Upper lobe of right lung (tissue), 1 donor: Measurements from ENCODE around the gene VPS13D. TPM values are rescaled to one million over a fixed set of nuclear protein-coding genes. Genes with fewer than 3 reads are reported as not detected.

ENCODE experiments used
- ATAC-seq: fragments of 200-7000 bp; cut with Tn5 transposase; one replicate; pipeline ENCODE4 v1.9.1; 2020; ENCODE audit warnings: mild to moderate bottlenecking, moderate library complexity
- DNase-seq: peaks from one replicate; pipeline ENCODE4 v3.0.0-alpha.2; 2020
- H3K27ac ChIP-seq: fragments of 200-600 bp; one replicate; pipeline ENCODE4 v1.8.0; 2022
- H3K27me3 ChIP-seq: fragments of 200-600 bp; one replicate; pipeline ENCODE4 v1.8.0; 2022; ENCODE audit warnings: mild to moderate bottlenecking
- H3K36me3 ChIP-seq: fragments of 200-600 bp; one replicate; pipeline ENCODE4 v1.8.0; 2022
- H3K4me1 ChIP-seq: fragments of 200-600 bp; one replicate; pipeline ENCODE4 v1.8.0; 2022
- H3K4me3 ChIP-seq: fragments of 200-600 bp; one replicate; pipeline ENCODE4 v1.8.0; 2022; ENCODE audit warnings: mild to moderate bottlenecking
- H3K9me3 ChIP-seq: fragments of 200-600 bp; one replicate; pipeline ENCODE4 v1.8.0; 2022
- intact Hi-C: fragments of 100-400 bp; cut with DNase I; formaldehyde crosslinking; loops from one replicate; pipeline ENCODE4 v1.11.0; 2022
- total RNA-seq: library from RNA; stranded (reverse); fragmentation: NEBNext Ultra II Directional; extraction: Animal tissue kit (Norgen Biotek cat#: 25700); gene quantifications from one replicate; pipeline ENCODE4 v1.2.1, GENCODE V29; 2021
- TF ChIP-seq, protein P1 (sequence below): fragments of 200-600 bp; IDR thresholded peaks from one replicate; pipeline ENCODE4 v1.8.0; 2022; ENCODE audit warnings: antibody characterized with exemption
- donor health status: DM: no; HTN: yes; CAD: no; lungs with severe emphysema.

Gene VPS13D
- total RNA-seq, 1 donor from 2014 or later = 74.7 TPM

DNA sequence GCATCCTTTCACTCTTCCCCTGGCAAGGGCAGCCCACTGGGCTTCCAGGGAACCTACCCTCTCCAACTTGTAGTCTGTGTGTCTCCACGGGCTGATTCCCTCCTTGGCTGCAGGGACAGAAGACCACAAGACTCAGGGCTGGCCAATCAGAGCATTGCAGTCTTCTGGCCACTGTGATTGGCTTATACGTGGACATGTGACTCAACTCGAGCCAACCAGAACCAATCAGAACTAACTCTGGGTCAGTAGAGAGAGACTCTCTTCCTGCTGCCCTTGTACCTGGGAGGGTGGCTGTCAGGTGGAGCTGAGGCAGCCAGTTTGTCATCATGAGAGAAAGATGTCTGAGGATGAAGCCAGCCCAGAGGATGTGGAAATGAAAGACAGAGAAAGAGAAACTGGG, 324.1 kb downstream of the VPS13D start:
- ATAC-seq (no peak), DNase-seq (no peak)
- Histone ChIP-seq H3K36me3 (no peaks in the 10 kb centered on the region), H3K27ac (peak overlapping the region; percentile 63), H3K4me1 (peaks cover 50% of the 10 kb centered on the region), H3K4me3 (no peak overlapping the region), H3K9me3 (no peaks in the 10 kb centered on the region), H3K27me3 (no peaks in the 10 kb centered on the region)
- TF ChIP-seq, protein P1, sequence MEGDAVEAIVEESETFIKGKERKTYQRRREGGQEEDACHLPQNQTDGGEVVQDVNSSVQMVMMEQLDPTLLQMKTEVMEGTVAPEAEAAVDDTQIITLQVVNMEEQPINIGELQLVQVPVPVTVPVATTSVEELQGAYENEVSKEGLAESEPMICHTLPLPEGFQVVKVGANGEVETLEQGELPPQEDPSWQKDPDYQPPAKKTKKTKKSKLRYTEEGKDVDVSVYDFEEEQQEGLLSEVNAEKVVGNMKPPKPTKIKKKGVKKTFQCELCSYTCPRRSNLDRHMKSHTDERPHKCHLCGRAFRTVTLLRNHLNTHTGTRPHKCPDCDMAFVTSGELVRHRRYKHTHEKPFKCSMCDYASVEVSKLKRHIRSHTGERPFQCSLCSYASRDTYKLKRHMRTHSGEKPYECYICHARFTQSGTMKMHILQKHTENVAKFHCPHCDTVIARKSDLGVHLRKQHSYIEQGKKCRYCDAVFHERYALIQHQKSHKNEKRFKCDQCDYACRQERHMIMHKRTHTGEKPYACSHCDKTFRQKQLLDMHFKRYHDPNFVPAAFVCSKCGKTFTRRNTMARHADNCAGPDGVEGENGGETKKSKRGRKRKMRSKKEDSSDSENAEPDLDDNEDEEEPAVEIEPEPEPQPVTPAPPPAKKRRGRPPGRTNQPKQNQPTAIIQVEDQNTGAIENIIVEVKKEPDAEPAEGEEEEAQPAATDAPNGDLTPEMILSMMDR = no peak
- intact Hi-C loops = no loop called here

DNA sequence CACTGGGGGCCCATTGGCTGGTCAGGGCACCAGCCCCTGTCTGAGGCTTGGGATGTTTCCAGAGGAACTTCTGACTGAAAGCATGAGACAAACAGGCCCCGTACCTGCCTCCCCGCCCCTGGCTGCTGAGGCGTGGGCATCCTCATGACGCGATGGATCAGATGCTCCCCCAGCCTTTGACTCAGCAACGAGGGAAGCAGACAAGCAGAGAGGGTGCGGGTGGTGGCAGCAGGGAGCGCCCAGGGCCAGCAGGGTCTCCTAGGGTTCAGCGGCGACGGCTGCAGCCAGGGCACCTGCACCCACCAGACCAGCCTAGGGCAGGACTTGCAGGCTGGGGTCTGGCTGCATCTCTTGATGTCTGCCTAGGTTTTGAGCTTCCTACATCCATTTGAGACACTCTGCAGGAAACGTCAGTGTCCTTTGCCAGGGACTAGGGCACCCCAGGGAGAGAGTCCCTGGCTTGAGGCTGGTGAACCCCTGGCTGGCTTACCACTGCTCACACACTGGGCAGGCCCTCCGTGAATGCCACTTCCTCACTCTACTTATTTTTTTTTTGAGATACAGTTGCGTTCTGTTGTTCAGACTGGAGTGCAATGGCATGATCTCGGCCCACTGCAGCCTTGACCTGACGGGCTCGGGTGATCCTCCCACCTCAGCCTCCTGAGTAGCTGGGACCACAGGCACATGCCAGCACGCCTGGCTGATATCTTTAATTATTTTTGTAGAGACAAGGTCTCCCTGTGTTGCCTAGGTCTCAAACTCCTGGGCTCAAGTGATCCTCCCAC, 324.9 kb downstream of the VPS13D start:
- H3K36me3 ChIP-seq = no peaks in the 10 kb centered on the region
- no peaks in the 10 kb centered on the region for H3K27me3 ChIP-seq
- DNase-seq (peak; percentile 56), ATAC-seq (no peak)
- TF ChIP-seq, protein P1 = no peak
- peak overlapping the region; percentile 71 for H3K27ac ChIP-seq
- intact Hi-C loops = no loop called here
- H3K9me3 ChIP-seq = no peaks in the 10 kb centered on the region
- H3K4me3 ChIP-seq = no peak overlapping the region
- H3K4me1 ChIP-seq = peaks cover 42% of the 10 kb centered on the region

DNA sequence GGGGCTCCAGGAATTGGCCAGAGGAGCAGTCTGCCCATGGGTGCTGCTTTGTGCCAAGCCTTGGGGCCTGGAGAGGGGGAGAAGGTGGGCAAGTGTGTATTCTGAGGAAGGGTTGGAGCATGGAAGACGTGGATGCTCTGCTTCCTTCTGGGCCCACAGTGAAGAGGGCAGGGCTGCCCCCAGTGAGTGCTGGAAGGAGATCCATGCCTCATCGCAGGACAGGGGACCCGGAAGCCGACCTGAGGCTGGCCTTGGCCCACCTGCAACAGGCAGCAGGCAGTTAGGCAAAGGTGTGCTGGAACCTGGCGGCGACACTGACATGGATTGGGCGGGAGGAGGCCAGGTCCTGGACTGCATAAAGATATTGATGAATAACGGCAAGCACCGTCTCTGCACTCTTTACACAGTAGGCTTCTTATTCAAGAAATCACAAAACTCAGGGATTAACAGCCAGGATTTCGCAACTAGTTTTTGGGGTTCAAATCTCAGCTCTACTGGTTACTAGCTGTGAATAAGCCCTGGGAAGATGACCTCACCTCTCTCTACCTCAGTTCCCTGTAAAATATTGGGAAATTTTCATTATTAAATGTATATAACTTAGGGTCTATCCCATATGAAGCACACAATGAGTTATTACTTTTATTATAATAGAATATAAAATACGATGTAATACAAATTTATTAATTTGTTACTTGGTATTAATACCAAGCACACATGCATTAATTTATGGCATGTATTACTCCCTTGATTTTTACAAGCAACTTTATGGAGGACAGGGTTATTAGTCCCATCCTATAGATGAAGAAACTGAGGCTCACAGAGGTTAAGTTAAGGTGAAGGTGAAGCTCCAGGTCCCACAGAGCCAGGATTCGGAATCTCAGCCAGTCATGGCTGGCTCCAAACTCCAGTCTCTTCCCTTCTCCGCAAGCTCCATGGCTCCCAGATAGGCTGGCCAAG, 325.9 kb downstream of the VPS13D start:
- H3K36me3 ChIP-seq = no peaks in the 10 kb centered on the region
- no peak overlapping the region for H3K4me3 ChIP-seq
- H3K27ac ChIP-seq = peak overlapping the region; percentile 71
- intact Hi-C loops = no loop called here
- no peaks in the 10 kb centered on the region for H3K9me3 ChIP-seq
- H3K4me1 ChIP-seq = peaks cover 41% of the 10 kb centered on the region
- TF ChIP-seq, protein P1 = no peak
- no peaks in the 10 kb centered on the region for H3K27me3 ChIP-seq
- ATAC-seq (no peak), DNase-seq (peak; percentile 57)

DNA sequence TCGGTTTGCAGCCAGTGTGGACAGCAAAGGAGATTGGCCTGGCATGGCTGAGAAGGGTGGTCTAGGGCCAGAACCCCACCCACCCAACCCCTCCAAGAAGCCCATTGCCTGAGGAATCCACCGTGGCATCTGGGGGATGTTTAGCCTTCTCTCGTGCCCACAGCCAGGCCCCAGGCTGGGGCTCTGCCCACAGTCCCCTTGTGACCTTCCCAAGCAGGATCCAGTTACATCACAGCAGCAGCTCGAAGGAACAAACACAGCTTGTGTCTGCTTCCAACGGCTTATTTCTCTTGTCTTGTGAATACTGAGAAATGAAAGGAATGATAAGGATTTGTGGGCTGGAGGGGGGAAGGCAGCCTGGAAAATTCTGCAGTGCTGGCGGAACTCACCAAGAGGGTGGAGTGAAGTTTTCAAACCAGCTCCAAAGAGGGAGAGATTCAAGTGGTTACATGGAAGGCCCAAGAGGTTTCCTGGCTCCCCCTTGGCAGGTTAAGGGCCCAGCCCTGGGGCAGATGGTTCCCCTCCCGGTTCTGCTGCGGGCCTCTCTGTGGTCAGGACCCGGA, 326.6 kb downstream of the VPS13D start:
- intact Hi-C loops = no loop called here
- peak overlapping the region; percentile 71 for H3K27ac ChIP-seq
- TF ChIP-seq, protein P1 = no peak
- no peaks in the 10 kb centered on the region for H3K36me3 ChIP-seq
- peaks cover 41% of the 10 kb centered on the region for H3K4me1 ChIP-seq
- H3K4me3 ChIP-seq = no peak overlapping the region
- no peaks in the 10 kb centered on the region for H3K9me3 ChIP-seq
- peak; percentile 69 for ATAC-seq
- H3K27me3 ChIP-seq = no peaks in the 10 kb centered on the region
- DNase-seq = peak; percentile 74

DNA sequence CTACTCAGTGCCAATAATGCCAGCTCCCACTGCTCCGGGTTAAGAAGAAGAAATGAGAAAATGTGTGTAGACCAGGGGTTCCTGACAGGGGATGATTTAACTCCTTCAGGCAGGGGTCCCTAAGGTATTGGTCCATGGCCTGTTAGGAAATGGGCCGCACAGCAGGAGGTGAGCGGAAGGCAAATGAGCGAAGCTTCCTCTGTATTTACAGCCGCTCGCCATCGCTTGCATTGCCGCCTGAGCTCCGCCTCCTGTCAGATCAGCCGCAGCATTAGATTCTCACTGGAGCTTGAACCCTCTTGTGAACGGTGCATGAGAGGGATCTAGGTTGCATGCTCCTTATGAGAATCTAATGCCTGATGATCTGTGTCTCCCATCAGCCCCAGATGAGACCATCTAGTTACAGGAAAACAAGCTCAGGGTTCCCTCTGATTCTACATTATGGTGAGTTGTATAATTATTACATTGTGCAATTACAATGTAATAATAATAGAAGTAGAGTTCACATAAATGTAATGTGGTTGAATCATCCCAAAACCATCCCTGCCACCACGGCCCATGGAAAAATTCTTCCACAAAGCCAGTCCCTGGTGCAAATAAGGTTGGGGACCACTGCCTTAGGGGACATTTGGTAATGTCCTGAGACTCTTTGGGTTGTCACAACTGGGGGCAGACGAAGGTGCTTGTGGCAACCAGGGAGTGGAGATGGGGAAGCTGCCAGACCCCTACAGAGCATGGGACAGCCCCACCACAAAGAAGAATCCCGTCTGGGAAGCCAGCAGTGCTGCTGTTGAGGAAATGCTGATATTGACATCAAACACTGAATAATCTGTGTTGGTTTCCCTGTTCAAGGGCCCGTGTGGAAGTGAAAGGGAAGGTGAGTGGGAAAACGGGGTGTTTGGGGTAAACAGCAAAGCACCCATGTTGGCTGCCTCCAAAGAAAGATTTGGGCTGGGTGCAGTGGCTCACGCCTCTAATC, 327.4 kb downstream of the VPS13D start:
- peaks cover 38% of the 10 kb centered on the region for H3K4me1 ChIP-seq
- no peak overlapping the region for H3K4me3 ChIP-seq
- TF ChIP-seq, protein P1 = no peak
- H3K9me3 ChIP-seq = no peaks in the 10 kb centered on the region
- intact Hi-C loops = no loop called here
- DNase-seq = peak; percentile 18
- H3K27me3 ChIP-seq = no peaks in the 10 kb centered on the region
- no peaks in the 10 kb centered on the region for H3K36me3 ChIP-seq
- peak overlapping the region; percentile 71 for H3K27ac ChIP-seq
- no peak for ATAC-seq
